ENCODE measurements around the gene MYBBP1A.
A peak's percentile ranks its signal among the peaks of the same experiment; 100 is the strongest.

The MYBBP1A gene

DNA sequence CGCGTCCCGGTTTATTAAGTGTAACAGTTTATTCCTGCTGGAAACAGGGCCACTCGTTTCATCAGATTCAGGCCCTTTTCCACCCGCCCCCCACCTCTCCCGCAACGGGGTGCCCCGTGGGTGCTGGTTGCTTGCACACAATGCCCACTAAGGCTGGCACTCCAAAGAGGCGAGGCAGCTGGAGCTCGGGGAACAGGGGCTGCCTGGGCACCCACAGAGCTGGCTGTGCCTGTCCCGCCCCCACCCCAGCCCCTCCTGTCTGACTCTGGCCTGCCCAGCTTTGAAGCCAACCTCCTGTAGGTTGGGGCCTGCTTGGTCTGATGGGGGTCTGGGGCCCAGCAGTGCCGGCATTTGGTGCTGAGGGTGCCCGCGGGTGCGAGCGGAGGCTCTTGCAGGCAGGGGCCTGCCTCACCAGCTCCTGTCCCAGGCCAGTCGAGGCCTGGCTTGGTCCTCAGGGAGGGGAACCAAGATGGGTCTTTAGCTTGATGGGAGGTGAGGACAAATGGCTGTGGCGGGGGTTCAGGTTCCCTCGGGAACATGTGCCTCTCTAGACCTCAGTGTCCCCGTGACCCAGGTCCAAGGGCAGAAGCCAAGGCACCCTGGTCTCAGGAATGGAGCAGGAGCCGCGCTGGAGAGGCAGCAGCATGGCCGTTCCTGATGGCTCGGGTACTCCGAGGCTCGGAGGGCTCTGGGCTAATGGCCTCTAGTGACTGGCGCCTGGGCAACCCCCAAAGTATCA, 20.1 kb downstream of the MYBBP1A start:
- DNase-seq = peak; percentile 34

DNA sequence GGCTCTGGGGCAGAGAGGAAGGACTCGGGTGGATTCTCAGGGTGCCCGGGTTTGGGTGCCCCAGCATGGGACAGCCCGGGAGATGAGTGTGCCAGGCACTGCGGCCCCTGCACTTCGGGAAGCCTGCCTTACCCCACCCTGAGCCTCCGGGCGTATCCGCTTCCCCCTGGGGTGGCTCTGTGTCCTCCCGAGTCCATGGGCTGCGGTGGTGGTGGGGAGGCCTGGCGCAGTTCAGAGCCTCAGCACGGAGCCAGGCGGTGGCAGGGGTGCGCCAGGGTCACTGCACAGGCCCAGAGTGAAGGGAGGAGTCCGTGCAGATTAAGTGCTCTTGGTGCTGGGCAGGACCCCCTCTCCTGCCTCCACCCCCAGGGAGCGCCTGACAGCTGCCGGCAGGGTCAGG, 20.7 kb downstream of the MYBBP1A start:
- DNase-seq = peak; percentile 27

DNA sequence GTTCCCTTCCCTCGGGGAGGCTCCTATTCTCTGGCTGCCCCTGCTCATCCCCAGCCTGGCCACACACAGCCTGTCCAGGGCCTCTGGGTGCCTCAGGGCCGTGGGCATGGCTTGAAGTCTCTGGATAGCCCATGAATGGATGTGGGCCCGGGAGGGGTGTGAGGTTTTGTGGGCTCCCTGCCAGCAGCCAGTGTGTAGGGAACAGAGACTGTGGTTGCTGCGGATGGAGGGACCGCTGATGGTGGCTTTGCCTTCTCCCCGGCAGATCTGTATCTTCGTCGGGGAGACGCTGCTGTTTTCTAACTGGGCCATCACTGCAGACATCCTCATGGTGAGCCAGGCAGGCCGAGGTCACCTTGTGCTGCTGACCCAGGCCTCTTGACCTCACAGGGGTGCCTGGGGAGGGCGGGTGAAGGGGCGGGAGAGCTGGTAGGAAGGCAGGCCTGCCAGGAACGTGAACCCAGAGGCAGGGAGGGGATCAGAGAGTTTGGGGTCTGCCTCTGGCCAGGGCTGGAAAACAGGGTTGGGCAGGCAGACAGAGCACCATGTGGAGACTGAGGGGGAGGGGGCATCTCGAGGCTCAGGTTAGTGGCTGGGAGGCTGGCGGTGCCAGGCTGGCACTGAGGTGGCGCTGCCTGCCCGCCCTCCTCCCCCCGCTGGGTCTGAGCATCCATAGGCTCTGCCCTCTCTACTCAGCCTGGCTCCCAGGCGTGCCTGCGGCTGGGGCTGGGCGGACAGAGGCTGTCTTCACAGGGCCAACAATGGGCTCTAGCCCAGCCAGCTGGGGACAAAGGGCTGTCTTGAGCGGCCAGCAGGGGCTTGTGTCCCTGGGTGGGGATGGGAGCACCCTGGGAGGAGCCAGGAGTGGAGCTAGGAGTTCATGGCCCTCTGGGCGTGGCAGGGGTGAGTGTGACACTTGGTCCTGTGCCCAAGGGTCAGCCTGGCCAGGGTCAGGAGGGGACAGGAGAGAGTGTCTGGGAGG, 21.4 kb downstream of the MYBBP1A start:
- peak; percentile 41 for DNase-seq

DNA sequence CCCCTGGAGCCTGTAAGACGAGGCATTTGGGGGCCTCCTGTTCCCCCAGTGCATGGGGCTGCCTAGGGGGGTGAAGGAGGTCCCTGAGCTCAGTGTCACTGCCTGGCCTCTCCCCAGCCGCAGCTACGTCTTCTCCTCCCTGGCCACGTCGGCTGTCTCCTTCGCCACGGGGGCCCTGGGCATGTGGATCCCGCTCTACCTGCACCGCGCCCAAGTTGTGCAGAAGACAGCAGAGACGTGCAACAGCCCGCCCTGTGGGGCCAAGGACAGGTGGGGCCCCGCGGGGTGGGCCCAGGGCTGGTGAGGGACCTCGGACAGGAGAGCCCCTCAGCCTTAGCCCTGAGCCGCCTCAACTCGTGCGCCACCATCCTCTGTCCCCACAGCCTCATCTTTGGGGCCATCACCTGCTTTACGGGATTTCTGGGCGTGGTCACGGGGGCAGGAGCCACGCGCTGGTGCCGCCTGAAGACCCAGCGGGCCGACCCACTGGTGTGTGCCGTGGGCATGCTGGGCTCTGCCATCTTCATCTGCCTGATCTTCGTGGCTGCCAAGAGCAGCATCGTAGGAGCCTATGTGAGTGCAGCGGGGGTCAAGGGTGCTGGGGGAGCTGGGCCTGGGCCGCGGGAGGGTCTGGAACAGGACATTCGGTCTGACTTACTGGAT, 22.2 kb downstream of the MYBBP1A start:
- no peak for DNase-seq

DNA sequence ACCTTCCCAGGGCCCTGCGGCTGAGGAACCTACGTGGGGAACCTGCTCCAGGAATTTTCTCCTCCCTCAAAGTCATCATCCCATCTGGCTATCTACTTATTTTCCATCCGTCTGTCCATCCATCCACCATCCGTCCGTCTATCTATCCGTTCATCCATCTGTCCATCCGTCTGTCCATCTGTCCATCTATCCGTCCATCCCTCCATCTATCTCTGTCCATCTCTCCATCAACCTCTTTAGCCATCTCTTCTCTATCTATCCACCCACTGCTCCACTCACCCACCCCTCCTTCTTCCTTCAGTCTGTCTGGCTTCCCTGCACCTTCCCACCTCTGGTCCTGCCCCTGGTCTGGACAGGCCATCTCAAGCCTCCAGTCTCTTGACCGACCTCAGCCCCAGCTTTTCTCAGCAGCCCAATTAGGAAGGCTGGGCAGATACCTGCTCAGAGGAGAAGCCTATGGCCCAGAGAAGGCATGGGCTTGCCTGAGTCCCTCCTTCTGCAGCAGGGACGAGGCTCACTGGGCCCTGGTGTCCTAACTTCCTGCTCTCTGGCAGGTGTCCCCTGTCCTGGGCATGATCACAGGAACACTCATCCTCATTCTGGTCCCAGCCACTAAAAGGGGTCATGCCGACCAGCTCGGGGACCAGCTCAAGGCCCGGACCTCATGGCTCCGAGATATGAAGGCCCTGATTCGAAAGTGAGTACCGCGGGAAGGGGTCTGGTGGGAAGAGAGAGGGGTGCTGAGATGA, 23.0 kb downstream of the MYBBP1A start:
- no peak for DNase-seq

DNA sequence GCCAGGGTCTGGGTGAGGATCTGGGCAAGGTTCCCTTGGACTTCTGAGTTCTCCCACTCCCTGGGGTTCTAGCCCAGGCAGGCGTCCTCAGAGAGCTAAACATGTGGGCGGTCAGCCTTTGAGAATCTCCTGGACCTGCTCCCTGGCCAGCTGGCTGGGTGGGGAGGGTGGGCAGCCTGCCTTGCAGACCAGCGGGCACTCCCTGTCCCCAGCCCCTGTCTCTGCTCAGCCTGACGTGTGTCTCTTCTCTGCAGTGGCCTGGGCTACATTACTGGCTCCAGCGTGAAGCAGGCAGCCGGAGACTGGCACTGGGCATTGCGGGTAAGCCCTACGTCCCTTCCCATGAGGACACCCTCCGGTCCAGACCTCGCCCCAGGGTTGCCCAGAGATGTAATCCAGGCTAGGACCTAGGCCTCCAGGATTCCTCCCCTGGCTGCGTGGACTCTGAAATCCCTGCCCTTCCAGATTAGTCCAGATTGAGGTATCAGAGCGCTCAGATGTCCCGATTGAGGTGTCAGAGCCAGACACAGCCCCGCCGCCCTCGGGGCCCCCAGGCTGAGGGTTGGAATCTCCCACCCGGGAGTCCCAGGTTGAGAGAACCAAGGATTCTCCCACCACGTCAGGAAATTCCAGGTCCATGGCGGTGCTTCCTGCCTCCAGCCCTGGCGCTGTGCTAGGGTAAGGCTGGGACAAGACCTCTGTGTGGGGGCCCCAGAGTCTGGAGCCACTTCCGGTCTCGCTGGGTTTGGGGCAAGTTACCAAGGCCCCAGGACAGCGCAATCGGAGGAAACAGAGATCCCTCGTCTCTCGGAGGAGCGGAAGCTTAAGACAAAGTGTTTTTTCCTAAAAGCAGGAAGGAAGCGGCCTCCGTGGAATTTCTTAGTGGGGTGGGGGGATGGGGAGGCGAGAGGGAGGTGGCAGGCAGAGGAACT, 24.1 kb downstream of the MYBBP1A start:
- DNase-seq = no peak

DNA sequence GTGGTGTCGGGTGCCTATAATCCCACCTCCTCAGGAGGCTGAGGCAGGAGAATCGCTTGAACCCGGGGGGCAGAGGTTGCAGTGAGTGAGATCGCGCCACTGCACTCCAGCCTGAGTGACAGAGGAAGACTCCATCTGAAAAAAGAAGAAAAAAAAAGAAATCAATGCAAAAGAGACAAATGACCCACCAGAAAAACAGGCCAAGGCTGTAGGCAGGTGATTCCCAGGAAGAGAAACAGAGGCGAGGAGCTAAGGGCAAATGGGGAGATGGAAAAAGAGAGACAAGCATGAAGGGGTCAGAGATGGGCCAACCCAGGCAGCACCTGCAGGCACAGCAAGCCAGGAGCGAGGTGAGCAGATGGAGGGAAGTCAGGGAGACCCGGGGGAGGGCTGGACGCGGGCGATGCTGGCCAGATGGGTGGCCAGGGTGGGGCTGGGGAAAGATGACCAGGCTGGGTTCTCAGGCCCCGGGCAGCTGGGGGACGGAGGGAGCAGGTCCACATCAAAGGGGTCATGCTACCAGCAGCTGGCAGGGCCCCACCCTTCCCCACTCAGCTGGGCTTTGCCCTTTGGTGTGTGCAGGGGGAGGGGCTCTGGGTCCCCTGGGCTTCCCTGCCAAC, 25.5 kb downstream of the MYBBP1A start:
- no peak for DNase-seq

DNA sequence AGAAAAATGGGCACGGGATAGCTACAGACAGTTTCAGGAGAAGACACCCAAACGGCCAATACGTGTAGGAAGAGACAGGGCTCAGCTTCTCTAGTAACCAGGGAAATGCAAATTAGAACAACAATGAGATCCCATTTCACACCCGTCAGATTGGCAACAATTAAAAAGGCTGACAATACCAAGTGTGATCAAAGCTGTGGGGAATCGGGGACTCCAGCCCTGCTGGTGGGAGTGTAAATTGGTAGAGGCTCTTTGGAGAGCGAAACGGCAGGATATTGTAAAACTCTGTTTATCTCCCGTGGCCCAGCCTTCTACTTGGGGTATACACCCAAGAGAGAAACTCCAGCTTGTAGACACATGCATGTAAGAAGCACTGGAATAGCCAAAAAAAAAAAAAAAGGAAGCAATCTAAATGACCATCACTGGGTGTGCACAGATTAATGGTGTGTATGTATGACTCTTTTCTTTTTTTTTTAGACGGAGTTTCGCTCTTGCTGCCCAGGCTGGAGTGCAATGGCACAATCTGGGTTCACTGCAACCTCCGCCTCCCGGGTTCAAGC, 27.5 kb downstream of the MYBBP1A start:
- DNase-seq = no peak

DNA sequence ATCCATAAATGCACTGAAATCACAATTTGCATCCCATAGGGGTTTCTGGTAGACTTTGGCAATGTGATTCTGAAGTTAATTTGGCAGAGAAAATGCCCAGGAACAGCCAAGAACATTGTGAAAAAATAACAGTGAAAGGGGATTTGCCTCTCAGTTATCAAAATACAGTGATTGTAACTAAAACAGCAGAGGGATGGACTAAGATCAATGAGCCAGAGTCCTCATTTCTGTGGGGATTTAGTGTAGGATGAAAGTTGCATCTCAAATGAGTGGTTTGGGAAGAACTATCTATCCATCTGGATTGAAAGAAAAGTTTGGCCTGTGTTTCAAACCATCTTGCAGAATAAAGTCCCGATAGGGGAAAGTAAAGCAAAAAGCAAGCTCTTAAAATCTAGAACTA, 28.1 kb downstream of the MYBBP1A start:
- DNase-seq = no peak

DNA sequence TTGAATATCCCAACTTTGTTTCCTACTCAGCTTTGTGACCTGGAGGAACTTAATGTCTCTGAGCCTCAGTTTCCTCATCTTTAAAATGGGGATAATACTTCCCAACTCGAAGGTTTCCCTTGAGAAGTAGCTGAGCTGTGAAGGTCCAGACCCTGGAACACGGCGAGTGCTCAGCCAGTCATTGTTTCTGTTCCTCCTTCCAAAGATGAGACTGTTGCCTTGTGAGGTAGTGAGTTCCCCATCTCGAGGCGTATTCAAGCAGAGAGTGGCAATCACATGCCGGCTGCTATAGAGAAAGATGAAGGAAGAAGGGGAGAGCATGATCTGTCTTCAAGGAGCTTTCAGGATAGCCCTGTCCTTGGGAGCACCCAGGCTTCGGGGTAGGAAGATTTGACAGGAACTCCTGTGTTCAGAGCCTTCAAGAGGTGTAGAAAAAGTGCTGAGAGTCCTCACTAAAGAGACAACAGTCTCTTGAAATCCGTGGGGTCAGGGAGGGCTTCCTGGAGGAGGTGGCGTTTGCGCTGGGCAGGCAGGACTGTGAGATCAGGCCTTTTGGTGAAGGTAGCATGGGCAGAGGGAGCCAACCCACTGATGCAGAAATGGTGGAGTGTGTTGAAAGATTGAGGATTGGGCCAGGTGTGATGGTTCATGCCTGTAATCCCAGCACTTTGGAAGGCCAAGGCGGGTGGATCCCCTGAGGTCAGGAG, 29.3 kb downstream of the MYBBP1A start:
- no peak for DNase-seq

DNA sequence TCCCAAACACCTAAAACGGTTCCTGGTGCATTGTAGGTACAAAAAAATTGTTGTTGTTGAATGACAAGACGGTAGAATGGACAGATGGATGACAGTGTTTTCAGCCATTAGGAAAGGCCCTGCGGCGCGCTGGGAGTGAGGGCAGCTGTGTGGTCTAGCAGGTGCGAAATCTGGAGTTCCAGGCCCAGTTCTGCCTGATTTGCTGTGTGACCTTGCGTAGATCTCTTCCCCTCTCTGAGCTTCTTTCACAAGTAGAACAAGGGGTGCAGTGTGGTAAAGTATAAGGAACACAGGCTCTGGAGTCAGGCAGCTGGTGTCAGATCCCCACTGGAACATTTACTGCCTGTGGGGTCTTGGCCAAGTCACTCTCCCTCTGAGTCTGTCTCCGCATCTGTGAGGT, 31.2 kb downstream of the MYBBP1A start:
- no peak for DNase-seq

DNA sequence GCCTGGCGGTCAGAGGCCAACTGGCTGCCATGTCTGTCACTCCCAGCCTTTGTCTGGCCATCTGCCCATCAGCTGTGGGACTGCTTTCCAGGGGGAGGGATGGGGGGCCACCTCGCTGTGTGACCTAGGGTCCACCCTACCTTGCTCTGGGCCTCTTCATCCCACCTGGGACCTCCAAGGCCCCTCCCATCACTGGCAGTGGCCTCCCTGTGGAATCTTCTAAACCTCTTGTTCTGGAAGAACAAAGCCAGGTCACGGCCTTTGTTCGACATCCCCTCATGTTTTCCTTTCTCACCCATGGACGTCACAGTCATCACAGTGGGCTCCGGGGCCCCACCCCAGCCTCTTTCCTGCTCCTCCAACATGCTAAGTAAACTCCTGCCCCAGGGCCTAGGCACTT, 32.5 kb downstream of the MYBBP1A start:
- no peak for DNase-seq

DNA sequence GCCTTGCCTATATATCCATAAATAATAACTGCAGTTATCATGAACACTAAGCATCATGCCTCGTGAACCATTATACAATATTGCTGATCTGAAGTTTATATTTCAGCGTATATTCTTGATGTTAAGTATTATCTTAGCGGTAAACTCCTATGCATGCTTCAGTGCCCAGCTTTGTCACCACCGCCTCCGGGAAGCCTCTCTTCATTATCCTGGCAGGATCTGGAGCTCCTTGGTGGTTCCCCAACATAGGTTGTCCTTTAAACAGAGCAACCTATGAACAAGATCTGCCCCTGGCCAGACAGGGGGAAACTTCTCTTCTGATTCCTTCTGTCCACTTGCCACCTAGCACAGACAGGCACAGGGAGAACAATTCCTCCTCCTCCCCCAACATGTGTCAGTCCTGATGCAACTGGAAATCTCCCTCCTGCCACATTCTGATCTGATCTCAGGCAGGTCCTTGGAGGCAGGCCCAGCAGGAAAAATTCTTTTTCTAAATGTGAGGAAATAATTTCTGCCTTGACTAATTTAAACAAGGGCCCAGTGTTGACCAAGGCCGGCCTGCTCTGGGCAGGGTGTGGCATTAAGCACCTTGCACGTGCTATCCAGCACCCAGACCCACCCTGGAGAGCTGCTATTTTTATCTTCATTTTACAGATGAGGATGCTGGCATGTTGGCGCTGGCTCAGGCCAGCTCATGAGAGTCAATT, 34.1 kb downstream of the MYBBP1A start:
- DNase-seq = no peak

DNA sequence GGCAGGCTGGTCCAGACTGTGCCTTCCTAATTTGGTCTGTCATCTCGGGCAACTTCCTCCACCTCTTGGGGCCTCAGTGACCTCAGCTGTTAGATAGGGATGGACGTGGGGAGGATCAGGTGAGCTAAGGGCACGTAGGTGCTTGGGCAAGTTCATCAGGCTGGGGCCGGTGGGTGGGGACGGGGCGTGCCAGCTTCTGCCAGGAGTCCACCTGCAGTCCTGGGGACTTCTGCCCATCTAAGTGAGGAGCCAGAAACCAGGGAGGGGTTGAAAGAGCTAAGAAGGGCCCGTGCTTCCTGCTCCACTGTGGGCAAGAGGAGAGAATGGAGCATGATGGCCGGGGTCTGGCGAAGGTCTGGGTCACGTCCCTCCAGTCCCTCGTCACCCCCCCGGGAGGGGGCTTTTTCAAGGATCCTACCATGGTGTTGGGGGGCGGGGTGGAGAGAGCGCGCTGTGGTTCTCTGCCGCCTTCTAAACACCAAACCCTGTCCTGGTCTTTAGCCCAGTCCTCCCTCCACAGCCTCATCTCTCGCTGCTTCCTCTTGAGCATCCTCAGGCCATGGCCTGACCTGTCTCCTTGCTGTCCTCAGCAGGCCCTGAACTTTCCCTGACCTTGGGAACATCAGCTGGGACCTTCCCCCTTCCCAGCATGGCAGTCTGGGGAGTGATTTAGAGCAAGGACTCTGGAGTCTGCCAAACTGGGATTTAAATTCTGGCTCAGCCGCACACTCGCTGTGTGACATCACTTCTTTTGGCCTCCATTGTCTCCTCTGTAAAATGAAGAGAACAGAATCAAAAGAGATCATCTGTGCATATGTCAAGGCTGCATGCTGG, 34.9 kb downstream of the MYBBP1A start:
- DNase-seq = no peak

DNA sequence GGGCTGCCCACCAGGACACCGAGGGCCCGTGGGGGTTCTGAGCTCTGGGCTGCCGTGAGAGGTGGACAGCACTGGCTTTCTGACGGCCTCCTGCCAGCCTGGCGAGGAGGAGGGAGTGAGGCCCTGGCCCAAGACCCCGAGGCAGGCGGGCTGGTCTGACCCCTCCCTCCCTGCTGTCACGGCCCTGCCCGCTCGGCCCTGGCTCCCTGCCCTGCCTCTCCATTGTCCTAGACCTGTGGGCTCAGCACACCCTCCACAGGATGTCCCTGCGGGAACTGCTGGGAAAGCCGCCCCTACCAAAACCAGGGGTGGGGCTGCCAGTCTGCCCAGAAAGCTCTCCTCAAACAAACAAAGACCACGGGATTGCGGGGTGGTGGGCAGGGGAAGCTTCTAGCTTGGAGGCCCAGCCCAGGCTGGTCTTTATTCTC, 35.8 kb downstream of the MYBBP1A start:
- DNase-seq = no peak

DNA sequence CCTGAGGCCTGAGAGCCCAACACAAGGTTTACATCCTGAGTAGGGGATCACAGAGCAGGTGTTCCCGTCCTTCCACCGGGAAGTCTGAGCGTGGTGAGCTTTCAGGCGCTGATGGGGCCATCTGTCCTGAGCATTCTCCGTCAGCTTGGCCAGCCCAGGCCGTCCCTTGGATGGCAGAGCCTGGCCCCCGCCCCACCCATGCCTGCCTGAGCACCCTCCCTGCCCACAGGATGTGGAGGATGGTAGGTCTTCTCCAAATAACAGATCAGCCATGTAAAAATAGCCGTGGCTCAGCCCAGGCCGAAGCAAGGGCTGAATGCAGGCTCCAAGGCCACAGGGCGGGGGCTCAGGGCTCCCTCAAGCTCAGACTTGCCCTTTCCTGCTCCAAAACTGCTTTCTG, 36.3 kb downstream of the MYBBP1A start:
- DNase-seq = no peak

DNA sequence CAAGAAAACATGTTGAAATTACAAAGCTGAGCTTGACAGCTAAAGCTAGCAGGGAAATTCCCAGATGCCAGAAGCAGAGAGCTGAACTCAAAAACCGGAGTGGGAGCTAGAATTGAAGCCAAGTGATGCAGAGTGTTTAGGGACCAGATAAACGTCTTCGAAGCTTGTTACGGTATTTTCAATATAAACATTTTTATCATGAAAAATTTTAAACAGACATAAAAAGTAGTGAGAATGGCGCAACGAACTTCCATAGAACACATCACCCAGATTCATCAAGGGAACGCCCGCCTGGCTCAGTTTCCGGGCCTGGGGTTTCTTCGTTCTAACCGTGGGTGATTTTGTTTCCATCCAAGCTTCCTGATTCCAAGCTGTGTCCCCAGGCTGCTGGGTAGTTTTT, 38.4 kb downstream of the MYBBP1A start:
- no peak for DNase-seq

DNA sequence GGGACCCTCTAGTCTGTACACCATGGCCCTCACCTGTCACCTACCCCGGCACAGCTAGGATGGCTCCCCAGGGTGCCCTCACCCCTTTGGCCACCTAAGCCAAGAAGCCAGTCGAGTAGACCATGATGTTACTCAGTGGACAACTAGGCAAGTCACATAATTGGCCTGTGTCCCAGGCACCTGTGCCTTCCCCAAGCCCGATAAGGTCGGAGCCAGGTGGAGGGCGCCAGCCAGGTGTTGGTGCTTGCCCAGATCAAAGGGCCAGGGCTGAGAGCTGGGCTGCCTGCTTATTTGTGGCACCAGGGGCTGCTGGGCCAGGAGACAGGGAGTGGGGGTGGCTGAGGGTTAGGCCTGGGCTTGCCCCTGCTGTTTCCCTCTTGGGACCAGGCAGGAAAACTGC, 39.7 kb downstream of the MYBBP1A start:
- no peak for DNase-seq

DNA sequence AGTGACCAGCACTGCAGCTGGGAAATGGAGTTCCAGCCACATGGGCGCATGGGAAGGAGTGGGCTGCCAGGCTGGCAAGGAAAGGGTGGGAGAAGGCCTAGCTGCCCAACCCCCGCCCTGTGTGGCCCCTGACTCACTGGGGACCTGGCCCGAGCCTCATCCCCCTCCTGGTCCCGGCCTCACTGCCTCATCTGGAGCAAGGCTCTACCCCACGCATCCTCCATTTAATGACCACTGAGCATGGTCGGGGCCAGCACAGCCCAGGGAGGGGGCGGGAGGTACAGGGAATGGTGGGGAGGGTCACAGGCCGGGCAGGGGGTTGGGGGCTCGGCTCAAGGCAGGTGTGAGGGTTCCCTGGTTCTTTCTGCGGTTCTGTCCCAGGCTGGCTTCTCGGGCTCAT, 40.4 kb downstream of the MYBBP1A start:
- no peak for DNase-seq
